ENCODE data around the gene NBEA. TPM values are rescaled to one million over a fixed set of nuclear protein-coding genes. Genes with fewer than 3 reads are reported as not detected.

The NBEA gene
- total RNA-seq, 2 donors from 2014 or later = 15.2 to 15.9 TPM

GRCh38 chr13:35530581-35530980 lies 588.5 kb downstream of the NBEA start:
- WGBS, 2 experiments (ENCODE audit: insufficient coverage in 1 of 2, insufficient read length in 1 of 2) = 93% methylated on average over 2 of the region's 3 CpGs; no CpG with 5 or more reads in 1 of the 2 experiments
- no peak overlapping the region for H3K27ac Mint-ChIP-seq
- no peaks in the 10 kb centered on the region for H3K36me3 Mint-ChIP-seq (ENCODE audit: low read depth)

GRCh38 chr13:35531526-35531925 lies 589.5 kb downstream of the NBEA start:
- WGBS, 2 experiments (ENCODE audit: insufficient coverage in 1 of 2, insufficient read length in 1 of 2) = 88% methylated on average over 1 of the region's 1 CpG; no CpG with 5 or more reads in 1 of the 2 experiments
- Mint-ChIP-seq H3K4me1 (peaks cover 11% of the 10 kb centered on the region), H3K36me3 (ENCODE audit: low read depth) (no peaks in the 10 kb centered on the region), H3K4me3 (no peak overlapping the region), H3K9me3 (no peaks in the 10 kb centered on the region), H3K27ac (no peak overlapping the region), H3K27me3 (ENCODE audit: insufficient read depth) (peaks cover 2% of the 10 kb centered on the region)
- Histone ChIP-seq H3K27me3 (ENCODE audit: control insufficient read depth, insufficient read depth, low read length, poor library complexity, severe bottlenecking) (no peaks in the 10 kb centered on the region), H3K4me1 (ENCODE audit: control insufficient read depth, insufficient read depth, low read length) (peaks cover 3% of the 10 kb centered on the region), H3K9ac (ENCODE audit: extremely low read depth, low read length, poor library complexity, severe bottlenecking) (no peak overlapping the region), H3K4me3 (ENCODE audit: low read length) (no peak overlapping the region), H3K9me3 (ENCODE audit: control insufficient read depth, low read length) (no peaks in the 10 kb centered on the region), H3K27ac (ENCODE audit: low read depth, low read length) (no peak overlapping the region), H3K36me3 (ENCODE audit: control insufficient read depth, insufficient read depth, low read length) (no peaks in the 10 kb centered on the region)
- DNase-seq = no peak
- TF ChIP-seq CTCF (conservative IDR thresholded peaks at IDR 0.05) = no peak

More at GRCh38 chr13:35530581-35530980, 588.5 kb downstream of the NBEA start:
- H3K4me3 Mint-ChIP-seq = no peak overlapping the region
- Histone ChIP-seq H3K4me1 (ENCODE audit: control insufficient read depth, insufficient read depth, low read length) (peaks cover 3% of the 10 kb centered on the region), H3K27ac (ENCODE audit: low read depth, low read length) (no peak overlapping the region), H3K9ac (ENCODE audit: extremely low read depth, low read length, poor library complexity, severe bottlenecking) (no peak overlapping the region), H3K4me3 (ENCODE audit: low read length) (no peak overlapping the region), H3K36me3 (ENCODE audit: control insufficient read depth, insufficient read depth, low read length) (no peaks in the 10 kb centered on the region), H3K9me3 (ENCODE audit: control insufficient read depth, low read length) (no peaks in the 10 kb centered on the region), H3K27me3 (ENCODE audit: control insufficient read depth, insufficient read depth, low read length, poor library complexity, severe bottlenecking) (no peaks in the 10 kb centered on the region)
- peaks cover 2% of the 10 kb centered on the region for H3K27me3 Mint-ChIP-seq (ENCODE audit: insufficient read depth)
- no peak for DNase-seq
- no peak for TF ChIP-seq CTCF (conservative IDR thresholded peaks at IDR 0.05)
- H3K4me1 Mint-ChIP-seq = peaks cover 11% of the 10 kb centered on the region
- no peaks in the 10 kb centered on the region for H3K9me3 Mint-ChIP-seq

- Mint-ChIP-seq H3K4me1 (peaks cover 11% of the 10 kb centered on the region), H3K9me3 (no peaks in the 10 kb centered on the region), H3K4me3 (no peak overlapping the region), H3K36me3 (ENCODE audit: low read depth) (no peaks in the 10 kb centered on the region), H3K27me3 (ENCODE audit: insufficient read depth) (no peaks in the 10 kb centered on the region), H3K27ac (no peak overlapping the region)
- no peak for DNase-seq
- Histone ChIP-seq H3K4me1 (ENCODE audit: control insufficient read depth, insufficient read depth, low read length) (peaks cover 3% of the 10 kb centered on the region), H3K27me3 (ENCODE audit: control insufficient read depth, insufficient read depth, low read length, poor library complexity, severe bottlenecking) (no peaks in the 10 kb centered on the region), H3K9me3 (ENCODE audit: control insufficient read depth, low read length) (no peaks in the 10 kb centered on the region), H3K9ac (ENCODE audit: extremely low read depth, low read length, poor library complexity, severe bottlenecking) (no peak overlapping the region), H3K27ac (ENCODE audit: low read depth, low read length) (no peak overlapping the region), H3K36me3 (ENCODE audit: control insufficient read depth, insufficient read depth, low read length) (no peaks in the 10 kb centered on the region), H3K4me3 (ENCODE audit: low read length) (no peak overlapping the region)
- WGBS, 2 experiments (ENCODE audit: insufficient coverage in 1 of 2, insufficient read length in 1 of 2) = 91 to 100% methylated on average over 1 of the region's 1 CpG
- no peak for TF ChIP-seq CTCF (conservative IDR thresholded peaks at IDR 0.05)
Observed at GRCh38 chr13:35534343-35534742, 592.3 kb downstream of the NBEA start.
